GM21360 (cell line): ENCODE measurements around the gene ACAD8.

ENCODE experiments used
- ATAC-seq: cut with Tn5 transposase; IDR thresholded peaks from one replicate; pipeline ENCODE4 v1.9.1; 2021; ENCODE audit warnings: mild to moderate bottlenecking, moderate library complexity; ENCODE audit not compliant: unreplicated experiment

The ACAD8 gene

GRCh38 chr11:134288486-134288885 lies 35.1 kb downstream of the ACAD8 start:
- ATAC-seq: no peak

GRCh38 chr11:134289167-134289566 lies 35.8 kb downstream of the ACAD8 start:
- ATAC-seq: no peak

GRCh38 chr11:134289789-134290188 lies 36.4 kb downstream of the ACAD8 start:
- no peak for ATAC-seq

GRCh38 chr11:134290646-134291045 lies 37.3 kb downstream of the ACAD8 start:
- ATAC-seq: no peak

- no peak for ATAC-seq
These were observed 37.8 kb downstream of the ACAD8 start for GRCh38 chr11:134291196-134291595.

GRCh38 chr11:134292661-134293060 lies 39.3 kb downstream of the ACAD8 start:
- no peak for ATAC-seq

GRCh38 chr11:134293119-134294113 lies 40.0 kb downstream of the ACAD8 start:
- ATAC-seq: no peak

- ATAC-seq: no peak
These were observed 41.3 kb downstream of the ACAD8 start for GRCh38 chr11:134294664-134295063.

- ATAC-seq: no peak
These were observed 58.9 kb downstream of the ACAD8 start for GRCh38 chr11:134312223-134312622.

- ATAC-seq: no peak
These were observed 59.4 kb downstream of the ACAD8 start for GRCh38 chr11:134312807-134313206.

GRCh38 chr11:134313379-134313778 lies 60.0 kb downstream of the ACAD8 start:
- ATAC-seq: no peak

- ATAC-seq: no peak
These were observed 60.6 kb downstream of the ACAD8 start for GRCh38 chr11:134313821-134314607.
